ENCODE data around the gene PCTP.

Gene PCTP

GRCh38 chr17:55727920-55728319, 22.9 kb upstream of the PCTP start:
- DNase-seq = no peak

- DNase-seq = no peak
Observed at GRCh38 chr17:55728361-55728760, 22.5 kb upstream of the PCTP start.

GRCh38 chr17:55728833-55729232, 22.0 kb upstream of the PCTP start:
- DNase-seq = no peak

GRCh38 chr17:55729484-55729883, 21.4 kb upstream of the PCTP start:
- DNase-seq = no peak

GRCh38 chr17:55730380-55730779, 20.5 kb upstream of the PCTP start:
- no peak for DNase-seq

GRCh38 chr17:55730808-55731207, 20.0 kb upstream of the PCTP start:
- DNase-seq = no peak

- no peak for DNase-seq
Observed at GRCh38 chr17:55731586-55732250, 19.1 kb upstream of the PCTP start.

GRCh38 chr17:55734128-55734781, 16.6 kb upstream of the PCTP start:
- DNase-seq = no peak

- no peak for DNase-seq
Observed at GRCh38 chr17:55735731-55736405, 15.0 kb upstream of the PCTP start.

- DNase-seq = no peak
Observed at GRCh38 chr17:55737976-55738501, 12.8 kb upstream of the PCTP start.

- no peak for DNase-seq
Observed at GRCh38 chr17:55740511-55741355, 10.1 kb upstream of the PCTP start.

GRCh38 chr17:55741356-55741700, 9.5 kb upstream of the PCTP start:
- no peak for DNase-seq

GRCh38 chr17:55742272-55743102, 8.4 kb upstream of the PCTP start:
- no peak for DNase-seq

- no peak for DNase-seq
Observed at GRCh38 chr17:55743103-55743679, 7.7 kb upstream of the PCTP start.

GRCh38 chr17:55745258-55745657, 5.6 kb upstream of the PCTP start:
- DNase-seq = no peak

GRCh38 chr17:55746466-55746865, 4.4 kb upstream of the PCTP start:
- DNase-seq = no peak

GRCh38 chr17:55747209-55747608, 3.6 kb upstream of the PCTP start:
- no peak for DNase-seq

GRCh38 chr17:55748841-55749240, 2.0 kb upstream of the PCTP start:
- no peak for DNase-seq

GRCh38 chr17:55749985-55750384, 866 bp upstream of the PCTP start:
- no peak for DNase-seq

GRCh38 chr17:55751720-55752250, 934 bp downstream of the PCTP start:
- no peak for DNase-seq

- no peak for DNase-seq
Observed at GRCh38 chr17:55756689-55757088, 5.8 kb downstream of the PCTP start.

- no peak for DNase-seq
Observed at GRCh38 chr17:55757659-55758058, 6.8 kb downstream of the PCTP start.

All from activated gamma-delta T cell (primary cell).